HepG2 (cell line): ENCODE measurements around the gene KBTBD2. TPM values are rescaled to one million over a fixed set of nuclear protein-coding genes. Genes with fewer than 3 reads are reported as not detected.

Experiments used
- ATAC-seq: fragments of 200-7000 bp; cut with Tn5 transposase; 3 replicates; pipeline ENCODE4 v1.9.1; 2020; ENCODE audit warnings: mild to moderate bottlenecking, moderate library complexity
- BruUV-seq: library from RNA; stranded (reverse); fragments of 400-500 nt; replicated peaks from 2 replicates; lab custom pipeline; 2021; lab: Mats Ljungman, UMichigan
- CTCF ChIA-PET: fragments of 300-600 bp; formaldehyde crosslinking; extraction: SDS; loops from one replicate; lab custom pipeline; 2021; ENCODE audit warnings: low total read pairs, inconsistent platforms, low intra/inter-chr PET ratio; lab: Yijun Ruan, JAX
- POLR2A ChIA-PET: fragments of 350-600 bp; sonication (Branson Sonifier 250); formaldehyde crosslinking; loops from one replicate; lab custom pipeline; 2020; ENCODE audit warnings: antibody characterized with exemption, inconsistent platforms; lab: Yijun Ruan, JAX
- DNase-seq: peaks from one replicate; pipeline ENCODE4 v3.0.0-alpha.2; 2015; ENCODE audit warnings: low spot score
- FAIRE-seq: peaks from 3 replicates; lab custom pipeline; 2011; peaks lifted over from hg19 to GRCh38; lab: Jason Lieb, UNC
- H2AFZ ChIP-seq: one replicate; pipeline ENCODE4 v1.6.1; 2011; ENCODE audit warnings: low read length, inconsistent platforms
- H3K27ac ChIP-seq: fragments of 300-600 bp; 3 replicates; pipeline ENCODE4 v1.8.0; 2011; ENCODE audit warnings: mixed run types, mild to moderate bottlenecking, mixed read lengths, low read length, inconsistent platforms; ENCODE audit not compliant: insufficient read depth; ENCODE audit errors: extremely low read length
- H3K27me3 ChIP-seq, 2 experiments: fragments of 200-600 bp in 1 of 2; 2 replicates in 1 of 2; 3 replicates in 1 of 2; pipeline versions ENCODE4 v1.6.0 to v1.8.0; 2011; ENCODE audit warnings: low read length in 2 of 2, mild to moderate bottlenecking in 2 of 2, moderate library complexity in 2 of 2, inconsistent platforms in 1 of 2; ENCODE audit not compliant: insufficient read depth in 2 of 2, control insufficient read depth in 1 of 2
- H3K36me3 ChIP-seq, 2 experiments: fragments of 200-600 bp in 1 of 2; replicated peaks in 1 of 2; 2 replicates in 1 of 2; 3 replicates in 1 of 2; pipeline versions ENCODE4 v1.5.1 to v1.8.0; 2011; ENCODE audit warnings: low read length in 2 of 2, inconsistent platforms in 1 of 2; ENCODE audit not compliant: insufficient read depth in 2 of 2, control insufficient read depth in 1 of 2
- H3K4me1 ChIP-seq: 2 replicates; pipeline ENCODE4 v1.5.1; 2012; ENCODE audit warnings: low read length, inconsistent platforms; ENCODE audit not compliant: insufficient read depth
- H3K4me2 ChIP-seq: 2 replicates; pipeline ENCODE4 v1.6.0; 2011; ENCODE audit warnings: low read depth, low read length, inconsistent platforms
- H3K4me3 ChIP-seq, 3 experiments: fragments of 200-600 bp in 1 of 3; sonication (generic), shearing (Covaris generic) in 1 of 3; replicated peaks in 1 of 3; 2 replicates each; pipeline ENCODE4 v1.5.1; 2011 to 2016; ENCODE audit warnings: low read length in 3 of 3, inconsistent platforms in 2 of 3, low read depth in 2 of 3, mild to moderate bottlenecking in 2 of 3, control low read depth in 1 of 3, mixed read lengths in 1 of 3; ENCODE audit not compliant: insufficient read depth in 1 of 3
- H3K79me2 ChIP-seq: one replicate; pipeline ENCODE4 v1.6.1; 2011; ENCODE audit warnings: low read length, inconsistent platforms; ENCODE audit not compliant: insufficient read depth
- H3K9ac ChIP-seq: 2 replicates; pipeline ENCODE4 v1.6.0; 2011; ENCODE audit warnings: mild to moderate bottlenecking, low read depth, low read length, inconsistent platforms; ENCODE audit not compliant: insufficient read depth
- H3K9me3 ChIP-seq: 2 replicates; pipeline ENCODE4 v1.5.1; 2012; ENCODE audit warnings: mild to moderate bottlenecking, low read length
- H4K20me1 ChIP-seq: 2 replicates; pipeline ENCODE4 v1.6.0; 2011; ENCODE audit warnings: inconsistent platforms, mild to moderate bottlenecking, low read length, moderate library complexity; ENCODE audit not compliant: insufficient read depth
- ATF7-NPFF ChIP-seq: sonication (generic); formaldehyde crosslinking; IDR thresholded peaks from 2 replicates; pipeline ENCODE4 v1.8.1; 2023; ENCODE audit warnings: mild to moderate bottlenecking, low read depth, missing genetic modification reagents, moderate library complexity
- CC2D1A ChIP-seq: sonication (generic); formaldehyde crosslinking; IDR thresholded peaks from 2 replicates; pipeline ENCODE4 v1.8.1; 2023; ENCODE audit warnings: mild to moderate bottlenecking, missing genetic modification reagents
- CCAR2 ChIP-seq: fragments of 200-400 bp; formaldehyde crosslinking; optimal IDR thresholded peaks from 2 replicates; pipeline ENCODE3; 2018; ENCODE audit warnings: low read depth, mild to moderate bottlenecking, low read length, moderate library complexity
- HINFP ChIP-seq: sonication (generic); formaldehyde crosslinking; IDR thresholded peaks from 2 replicates; pipeline ENCODE4 v1.4.0; 2020; ENCODE audit warnings: low read depth, mild to moderate bottlenecking, missing genetic modification reagents
- HMG20B ChIP-seq: conservative IDR thresholded peaks from 2 replicates; pipeline ENCODE4 v1.6.1; 2016; ENCODE audit warnings: missing genetic modification reagents, missing compliant biosample characterization
- KAT2B ChIP-seq: fragments of 150-350 bp; IDR thresholded peaks from 2 replicates; pipeline ENCODE4 v1.6.1; 2014; ENCODE audit warnings: low read depth, low read length, borderline replicate concordance
- MAZ ChIP-seq, 2 experiments: sonication (generic) in 1 of 2; formaldehyde crosslinking in 1 of 2; IDR thresholded peaks; 2 replicates each; pipeline versions ENCODE4 v1.5.0 to v1.6.1; 2012 to 2020; ENCODE audit warnings: low read depth in 2 of 2, mild to moderate bottlenecking in 2 of 2, borderline replicate concordance in 1 of 2, improper control_type of control experiment in 1 of 2, low read length in 1 of 2, missing genetic modification reagents in 1 of 2, moderate library complexity in 1 of 2
- MEIS1 ChIP-seq: sonication (generic); formaldehyde crosslinking; IDR thresholded peaks from 2 replicates; pipeline ENCODE4 v1.9.0; 2021; ENCODE audit warnings: mild to moderate bottlenecking, missing genetic modification reagents, moderate library complexity, borderline replicate concordance
- MTA1 ChIP-seq: sonication (generic); formaldehyde crosslinking; IDR thresholded peaks from 2 replicates; pipeline ENCODE4 v1.4.0; 2020; ENCODE audit warnings: missing genetic modification reagents, mild to moderate bottlenecking, borderline replicate concordance
- MXD3 ChIP-seq: IDR thresholded peaks from 2 replicates; pipeline ENCODE4 v1.6.1; 2016; ENCODE audit warnings: mild to moderate bottlenecking, missing biosample characterization, missing genetic modification reagents
- NR1H2 ChIP-seq: sonication (generic); formaldehyde crosslinking; IDR thresholded peaks from 2 replicates; pipeline ENCODE4 v1.8.1; 2022; ENCODE audit warnings: low read depth, missing genetic modification reagents, borderline replicate concordance
- RELA ChIP-seq: sonication (generic); formaldehyde crosslinking; IDR thresholded peaks from 2 replicates; pipeline ENCODE4 v1.4.0; 2020; ENCODE audit warnings: missing genetic modification reagents
- TFE3 ChIP-seq: IDR thresholded peaks from 2 replicates; pipeline ENCODE4 v1.6.1; 2016
- ZBTB49 ChIP-seq: sonication (generic); formaldehyde crosslinking; IDR thresholded peaks from 2 replicates; pipeline ENCODE4 v1.4.0; 2020; ENCODE audit warnings: missing genetic modification reagents, borderline replicate concordance
- ZNF460 ChIP-seq: sonication (generic); formaldehyde crosslinking; IDR thresholded peaks from 2 replicates; pipeline ENCODE4 v1.5.1; 2020; ENCODE audit warnings: missing genetic modification reagents, mild to moderate bottlenecking, borderline replicate concordance
- ZNF614 ChIP-seq: IDR thresholded peaks from 2 replicates; pipeline ENCODE4 v1.6.1; 2018; ENCODE audit warnings: missing biosample characterization, missing genetic modification reagents, inconsistent platforms, borderline replicate concordance
- WGBS: methylation state at CpG from one replicate; pipeline ENCODE4 v1.1.6; 2017; ENCODE audit warnings: low lambda C conversion rate; 5-methylcytosine and 5-hydroxymethylcytosine counted together
- in situ Hi-C: cut with HindIII; loops from 2 replicates; pipeline ENCODE4 v1.10.0; 2017; ENCODE audit warnings: low pct_unique_long_range_greater_than_20kb; ENCODE audit not compliant: extremely low pct_ligation_motif_present
- intact Hi-C: fragments of 100-400 bp; cut with micrococcal nuclease; formaldehyde crosslinking; loops from one replicate; pipeline ENCODE4 v1.10.0; 2022; ENCODE audit not compliant: unreplicated experiment
- polyA plus RNA-seq, 8 experiments: library from polyadenylated mRNA; depleted of rRNA in 3 of 8; stranded (reverse) in 7 of 8; unstranded in 1 of 8; fragments of >200 nt; fragmentation: Illumina TruSeq in 4 of 8; extraction: Trizol in 4 of 8; gene quantifications; 2 replicates each; pipeline versions ENCODE4 v1.2.1 to v1.2.3, GENCODE V29; 2011 to 2016; ENCODE audit warnings: low read depth in 4 of 8, missing spikeins in 1 of 8, mixed read lengths in 1 of 8; ENCODE audit not compliant: insufficient read depth in 1 of 8
- total RNA-seq, 5 experiments: library from RNA; depleted of rRNA; stranded (reverse); fragments of >200 nt; fragmentation: Illumina TruSeq; extraction: Trizol; gene quantifications; 2 replicates each; pipeline ENCODE4 v1.2.3, GENCODE V29; 2016; ENCODE audit warnings: low read depth in 1 of 5

The KBTBD2 gene
- total and polyA plus RNA-seq, 2 of the 13 experiments (the other 11 are each of a cell fraction or from before 2014, with no cell fraction given) = 24.0 to 25.2 TPM

- in situ Hi-C loops (no loop called here), intact Hi-C loops (no loop called here)
- TF ChIP-seq ATF7-NPFF (CRISPR knock-in tag) (no peak), MTA1 (CRISPR knock-in tag) (no peak), KAT2B (no peak), NR1H2 (CRISPR knock-in tag) (no peak), RELA (CRISPR knock-in tag) (no peak), CCAR2 (no peak), ZNF614 (CRISPR knock-in tag) (no peak), MAZ (IDR thresholded peaks at IDR 0.05; ENCODE audit: borderline replicate concordance, low read depth, low read length) (no peak), MAZ (CRISPR knock-in tag; IDR thresholded peaks at IDR 0.05; ENCODE audit: low read depth) (no peak), MXD3 (no peak), HMG20B (CRISPR knock-in tag) (no peak), HINFP (no peak), TFE3 (CRISPR knock-in tag) (no peak), ZBTB49 (no peak), CC2D1A (CRISPR knock-in tag) (no peak), ZNF460 (no peak), MEIS1 (CRISPR knock-in tag) (no peak)
Measured at GRCh38 chr7:32868116-32868515, 23.4 kb downstream of the KBTBD2 start.

More at GRCh38 chr7:32868116-32868515, 23.4 kb downstream of the KBTBD2 start:
- ChIA-PET POLR2A (no interaction called here), CTCF (no interaction called here)
- ATAC-seq = no peak
- BruUV-seq = no TSS peak
- H3K79me2 ChIP-seq = no peaks in the 10 kb centered on the region
- H3K9me3 ChIP-seq = no peaks in the 10 kb centered on the region
- H3K9ac ChIP-seq = no peak overlapping the region
- H3K4me2 ChIP-seq = no peak overlapping the region
- H3K36me3 ChIP-seq = peaks cover 13 to 37% of the 10 kb centered on the region in 2 experiments
- H3K4me1 ChIP-seq = peaks cover 8% of the 10 kb centered on the region; the same call in 1 of the 2 replicates
- no peak for DNase-seq
- H4K20me1 ChIP-seq = no peaks in the 10 kb centered on the region
- H3K4me3 ChIP-seq = no peak overlapping the region
- H2AFZ ChIP-seq = no peak overlapping the region
- no peak for FAIRE-seq
- no peaks in the 10 kb centered on the region for H3K27me3 ChIP-seq
- H3K27ac ChIP-seq = no peak overlapping the region
- WGBS = 100% methylated on average over 4 of the region's 4 CpGs
